K562 (cell line): ENCODE results near the gene POLR2C.
A peak's percentile ranks its signal among the peaks of the same experiment; 100 is the strongest.

Source experiments
- EP300 ChIP-seq: IDR thresholded peaks from 2 replicates; pipeline ENCODE4 v1.6.1; 2012; ENCODE audit warnings: low read length, improper control_type of control experiment
- OTX1 ChIP-seq: fragments of 450-650 bp; formaldehyde crosslinking; IDR thresholded peaks from 2 replicates; pipeline ENCODE4 v1.4.0; 2022; ENCODE audit warnings: mild to moderate bottlenecking
- POLR2A ChIP-seq: fragments of 450-650 bp; conservative IDR thresholded peaks from 2 replicates; pipeline ENCODE4 v1.6.1; 2016
- RCOR1 ChIP-seq, 2 experiments: IDR thresholded peaks; 2 replicates each; pipeline ENCODE4 v1.6.1; 2012; ENCODE audit warnings: low read depth in 2 of 2, low read length in 2 of 2, borderline replicate concordance in 1 of 2, improper control_type of control experiment in 1 of 2
- TF ChIP-seq, protein P1 (sequence below), 2 experiments: fragments of 450-650 bp in 1 of 2; sonication (generic) in 1 of 2; formaldehyde crosslinking in 1 of 2; IDR thresholded peaks in 1 of 2; conservative IDR thresholded peaks in 1 of 2; 2 replicates each; pipeline versions ENCODE4 v1.6.1 to v1.8.1; 2016 to 2023; ENCODE audit warnings: mild to moderate bottlenecking in 2 of 2, moderate library complexity in 2 of 2, inconsistent platforms in 1 of 2, missing genetic modification reagents in 1 of 2

DNA sequence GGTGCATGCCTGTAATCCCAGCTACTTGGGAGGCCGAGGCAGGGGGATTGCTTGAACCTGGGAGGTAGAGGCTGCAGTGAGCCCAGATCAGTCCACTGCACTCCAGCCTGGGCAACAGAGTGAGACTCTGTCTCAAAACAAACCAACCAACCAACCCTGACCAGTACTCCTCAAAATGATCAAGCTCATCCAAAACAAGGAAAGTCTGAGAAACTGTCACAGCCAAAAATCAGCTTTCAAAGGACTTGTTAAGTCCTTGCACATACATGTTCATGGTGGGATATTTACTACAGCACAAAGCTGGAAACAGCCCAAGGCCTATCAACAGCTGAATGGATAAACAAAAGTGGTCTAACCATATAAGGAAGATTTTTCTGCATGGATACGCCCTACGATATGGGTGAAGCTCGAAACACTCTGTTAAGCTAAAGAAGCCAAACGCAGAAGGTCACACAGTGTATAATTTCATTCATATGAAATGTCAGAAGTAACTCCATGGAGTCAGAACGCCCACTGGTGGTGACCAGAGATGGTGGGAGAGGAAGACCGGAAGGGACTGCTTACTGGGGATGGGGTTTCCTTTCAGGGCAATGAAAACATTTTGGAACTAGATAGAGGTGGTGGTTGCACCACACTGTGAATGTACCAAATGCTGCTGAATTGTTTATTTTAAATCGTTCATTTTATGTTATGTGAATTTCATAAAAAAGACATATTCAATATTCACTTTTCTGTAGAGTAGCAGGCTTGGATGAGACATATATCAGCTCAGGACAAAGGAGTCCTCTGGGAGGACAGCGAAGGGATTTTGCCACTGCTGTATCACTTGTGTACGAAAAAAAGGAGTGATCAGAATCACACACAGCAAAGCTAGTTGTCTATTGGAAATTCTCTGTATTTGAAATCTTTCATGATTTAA, 40.2 kb upstream of the POLR2C start:
- TF ChIP-seq, protein P1, sequence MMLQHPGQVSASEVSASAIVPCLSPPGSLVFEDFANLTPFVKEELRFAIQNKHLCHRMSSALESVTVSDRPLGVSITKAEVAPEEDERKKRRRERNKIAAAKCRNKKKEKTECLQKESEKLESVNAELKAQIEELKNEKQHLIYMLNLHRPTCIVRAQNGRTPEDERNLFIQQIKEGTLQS (IDR thresholded peaks at IDR 0.05), result no peak
- TF ChIP-seq, protein P1 (CRISPR knock-in tag; conservative IDR thresholded peaks at IDR 0.05), result no peak
- TF ChIP-seq RCOR1 (IDR thresholded peaks at IDR 0.05; ENCODE audit: borderline replicate concordance in 1 of 2, low read depth in 2 of 2, low read length in 2 of 2), result no peak
- no peak for TF ChIP-seq POLR2A
- no peak for TF ChIP-seq OTX1 (CRISPR knock-in tag)
- 0 out of 2 replicates have a peak, but pooled peaks have one; percentile 8 for TF ChIP-seq EP300
